Parathyroid adenoma (tissue), 2 donors: ENCODE measurements around the gene TRAF3IP3.

ENCODE experiments used
- H2AFZ ChIP-seq: fragments of 300-600 bp; sonication (generic); one replicate; pipeline ENCODE4 v1.7.0; 2017; ENCODE audit warnings: antibody characterized with exemption, mild to moderate bottlenecking
- H3K27ac ChIP-seq: fragments of 300-600 bp; sonication (generic); one replicate; pipeline ENCODE4 v1.7.0; 2017
- H3K27me3 ChIP-seq: fragments of 300-600 bp; sonication (generic); one replicate; pipeline ENCODE4 v1.7.0; 2017; ENCODE audit warnings: low read length; ENCODE audit not compliant: control insufficient read depth, insufficient read depth
- H3K36me3 ChIP-seq: fragments of 300-600 bp; sonication (generic); one replicate; pipeline ENCODE4 v1.7.0; 2017; ENCODE audit warnings: low read length; ENCODE audit not compliant: control insufficient read depth, insufficient read depth
- H3K4me1 ChIP-seq: fragments of 300-600 bp; sonication (generic); one replicate; pipeline ENCODE4 v1.7.0; 2017; ENCODE audit warnings: control low read depth
- H3K4me2 ChIP-seq: fragments of 300-600 bp; sonication (generic); one replicate; pipeline ENCODE4 v1.7.0; 2017; ENCODE audit warnings: low read length
- H3K4me3 ChIP-seq: fragments of 300-600 bp; sonication (generic); one replicate; pipeline ENCODE4 v1.7.0; 2017; ENCODE audit warnings: low read depth, low read length
- H3K79me2 ChIP-seq: fragments of 300-600 bp; sonication (generic); one replicate; pipeline ENCODE4 v1.7.0; 2017; ENCODE audit warnings: control low read depth
- H3K9ac ChIP-seq: fragments of 300-600 bp; sonication (generic); one replicate; pipeline ENCODE4 v1.7.0; 2017; ENCODE audit warnings: mild to moderate bottlenecking
- H3K9me3 ChIP-seq: fragments of 300-600 bp; sonication (generic); one replicate; pipeline ENCODE4 v1.7.0; 2017; ENCODE audit warnings: low read length; ENCODE audit not compliant: control insufficient read depth
- CTCF ChIP-seq: fragments of 300-600 bp; sonication (generic); IDR thresholded peaks from one replicate; pipeline ENCODE4 v1.7.0; 2017; ENCODE audit warnings: antibody characterized with exemption, mild to moderate bottlenecking
- donor health status: primary hyperparathyroidism.

The TRAF3IP3 gene

GRCh38 chr1:209742409-209743144 lies 13.3 kb upstream of the TRAF3IP3 start:
- H3K27me3 ChIP-seq, result no peaks in the 10 kb centered on the region
- H3K4me3 ChIP-seq, result no peak overlapping the region
- H3K9me3 ChIP-seq, result no peaks in the 10 kb centered on the region
- no peaks in the 10 kb centered on the region for H3K79me2 ChIP-seq
- H3K9ac ChIP-seq, result no peak overlapping the region
- no peak overlapping the region for H3K27ac ChIP-seq
- H3K4me1 ChIP-seq, result peaks cover 2% of the 10 kb centered on the region
- H3K36me3 ChIP-seq, result no peaks in the 10 kb centered on the region
- no peak for TF ChIP-seq CTCF
- no peak overlapping the region for H2AFZ ChIP-seq
- H3K4me2 ChIP-seq, result no peak overlapping the region

- H3K4me2 ChIP-seq, result no peak overlapping the region
- TF ChIP-seq CTCF, result no peak
- no peaks in the 10 kb centered on the region for H3K9me3 ChIP-seq
- H3K27ac ChIP-seq, result no peak overlapping the region
- H3K36me3 ChIP-seq, result no peaks in the 10 kb centered on the region
- H3K4me3 ChIP-seq, result no peak overlapping the region
- no peak overlapping the region for H2AFZ ChIP-seq
- no peak overlapping the region for H3K9ac ChIP-seq
- peaks cover 2% of the 10 kb centered on the region for H3K4me1 ChIP-seq
- no peaks in the 10 kb centered on the region for H3K79me2 ChIP-seq
- no peaks in the 10 kb centered on the region for H3K27me3 ChIP-seq
Observed at GRCh38 chr1:209743145-209743482, 12.7 kb upstream of the TRAF3IP3 start.

- Histone ChIP-seq H3K4me2 (no peak overlapping the region), H3K79me2 (no peaks in the 10 kb centered on the region), H3K36me3 (no peaks in the 10 kb centered on the region), H3K4me3 (no peak overlapping the region), H3K9me3 (no peaks in the 10 kb centered on the region), H3K9ac (no peak overlapping the region), H3K27ac (no peak overlapping the region), H3K4me1 (peaks cover 2% of the 10 kb centered on the region), H3K27me3 (no peaks in the 10 kb centered on the region), H2AFZ (no peak overlapping the region)
- no peak for TF ChIP-seq CTCF
Observed at GRCh38 chr1:209746451-209747165, 9.2 kb upstream of the TRAF3IP3 start.

- Histone ChIP-seq H3K27me3 (no peaks in the 10 kb centered on the region), H2AFZ (peak overlapping the region; percentile 59), H3K36me3 (no peaks in the 10 kb centered on the region), H3K4me3 (peak overlapping the region; percentile 19), H3K79me2 (no peaks in the 10 kb centered on the region), H3K9me3 (no peaks in the 10 kb centered on the region), H3K27ac (no peak overlapping the region), H3K4me1 (peaks cover 2% of the 10 kb centered on the region), H3K9ac (no peak overlapping the region), H3K4me2 (peak overlapping the region; percentile 54)
- TF ChIP-seq CTCF, result peak; percentile 76
Observed at GRCh38 chr1:209747580-209748262, 8.1 kb upstream of the TRAF3IP3 start.
